Vein endothelial cell (primary cell): Measurements from ENCODE around the gene YEATS2. TPM values are rescaled to one million over a fixed set of nuclear protein-coding genes. Genes with fewer than 3 reads are reported as not detected.

Experiments used
- total RNA-seq: library from RNA; depleted of rRNA; stranded (reverse); fragments of >200 nt; gene quantifications from 2 replicates; pipeline ENCODE4 v1.2.3, GENCODE V29; 2012

Gene YEATS2
- 49.9 and 58.8 TPM in 2 replicates for total RNA-seq

GRCh38 chr3:183697610-183698317 is at the start of gene YEATS2:
TSS of gene YEATS2 (plus strand) at chr3:183697797. CDS start at chr3:183715163, 17,366 bp downstream.

GRCh38 chr3:183825456-183826161 is 128.0 kb downstream of the YEATS2 start, which contains the start of gene MAP6D1:
TSS of gene MAP6D1 (minus strand) at chr3:183825577. CDS start at chr3:183825547, 30 bp downstream.

Other genes with a start within 250 kb of the YEATS2 start
- 11.7 and 15.4 TPM in 2 replicates for gene KLHL6, start 142.1 kb upstream of the YEATS2 start, total RNA-seq
- gene KLHL24, start 62.2 kb upstream of the YEATS2 start, total RNA-seq = 64.0 and 65.7 TPM in 2 replicates
- 2.9 and 3.7 TPM in 2 replicates for gene MAP6D1, start 127.8 kb downstream of the YEATS2 start, total RNA-seq
- 27.1 and 27.7 TPM in 2 replicates for gene PARL, start 187.1 kb downstream of the YEATS2 start, total RNA-seq